HepG2 (cell line): ENCODE data around the gene INTS7. TPM values are rescaled to one million over a fixed set of nuclear protein-coding genes. Genes with fewer than 3 reads are reported as not detected.

Source experiments
- ATF7 ChIP-seq, 2 experiments: fragments of 450-650 bp in 1 of 2; sonication (generic) in 1 of 2; formaldehyde crosslinking in 1 of 2; IDR thresholded peaks; 2 replicates each; pipeline versions ENCODE4 v1.4.0 to v1.6.1; 2016 to 2020; ENCODE audit warnings: antibody characterized with exemption in 1 of 2, mild to moderate bottlenecking in 1 of 2, missing genetic modification reagents in 1 of 2
- CHD2 ChIP-seq: IDR thresholded peaks from 2 replicates; pipeline ENCODE4 v1.6.1; 2011; ENCODE audit warnings: low read depth, low read length, improper control_type of control experiment
- FLYWCH1 ChIP-seq: sonication (generic); formaldehyde crosslinking; IDR thresholded peaks from 2 replicates; pipeline ENCODE4 v1.8.1; 2023; ENCODE audit warnings: mild to moderate bottlenecking, missing genetic modification reagents
- FOXA3 ChIP-seq: IDR thresholded peaks from 2 replicates; pipeline ENCODE4 v1.6.1; 2016; ENCODE audit warnings: missing genetic modification reagents, missing compliant biosample characterization
- FOXK2 ChIP-seq: fragments of 450-650 bp; IDR thresholded peaks from 2 replicates; pipeline ENCODE4 v1.6.1; 2016
- GLI4 ChIP-seq: sonication (generic); formaldehyde crosslinking; IDR thresholded peaks from 2 replicates; pipeline ENCODE4 v1.5.1; 2020; ENCODE audit warnings: missing genetic modification reagents, mild to moderate bottlenecking, moderate library complexity, borderline replicate concordance
- LCORL ChIP-seq, 2 experiments: fragments of 450-650 bp in 1 of 2; sonication (generic) in 1 of 2; formaldehyde crosslinking in 1 of 2; IDR thresholded peaks; 2 replicates each; pipeline versions ENCODE4 v1.5.0 to v1.6.1; 2017 to 2020; ENCODE audit warnings: antibody characterized with exemption in 1 of 2, missing genetic modification reagents in 1 of 2
- PHF20 ChIP-seq: sonication (generic); formaldehyde crosslinking; IDR thresholded peaks from 2 replicates; pipeline ENCODE4 v1.5.0; 2020; ENCODE audit warnings: mild to moderate bottlenecking, missing genetic modification reagents
- PHF5A ChIP-seq: IDR thresholded peaks from one replicate; pipeline ENCODE4 v1.6.1; 2018; ENCODE audit warnings: low read depth, missing genetic modification reagents; ENCODE audit not compliant: unreplicated experiment
- PTBP1 ChIP-seq: fragments of 200-400 bp; formaldehyde crosslinking; IDR thresholded peaks from 2 replicates; pipeline ENCODE4 v1.6.1; 2018; ENCODE audit warnings: low read length, low read depth; ENCODE audit not compliant: poor library complexity, severe bottlenecking
- RAD51 ChIP-seq: fragments of 450-650 bp; IDR thresholded peaks from 2 replicates; pipeline ENCODE4 v1.6.1; 2016; ENCODE audit warnings: borderline replicate concordance
- RARA ChIP-seq: IDR thresholded peaks from 2 replicates; pipeline ENCODE4 v1.6.1; 2016; ENCODE audit warnings: missing genetic modification reagents, missing compliant biosample characterization
- ZBTB7A ChIP-seq: sonication (generic); formaldehyde crosslinking; IDR thresholded peaks from 2 replicates; pipeline ENCODE4 v1.8.0; 2022; ENCODE audit warnings: mild to moderate bottlenecking, missing genetic modification reagents
- ZNF136 ChIP-seq: sonication (generic); formaldehyde crosslinking; IDR thresholded peaks from 2 replicates; pipeline ENCODE4 v1.8.1; 2022; ENCODE audit warnings: low read depth, mild to moderate bottlenecking, moderate library complexity, missing genetic modification reagents
- ZNF333 ChIP-seq: sonication (generic); formaldehyde crosslinking; IDR thresholded peaks from 2 replicates; pipeline ENCODE4 v1.4.0; 2020; ENCODE audit warnings: mild to moderate bottlenecking, missing genetic modification reagents, borderline replicate concordance
- ZNF33A ChIP-seq: sonication (generic); formaldehyde crosslinking; IDR thresholded peaks from 2 replicates; pipeline ENCODE4 v1.5.1; 2020; ENCODE audit warnings: missing genetic modification reagents, mild to moderate bottlenecking, moderate library complexity, borderline replicate concordance
- ZNF430 ChIP-seq: sonication (generic); formaldehyde crosslinking; IDR thresholded peaks from 2 replicates; pipeline ENCODE4 v1.9.0; 2021; ENCODE audit warnings: mild to moderate bottlenecking, missing genetic modification reagents
- ZNF550 ChIP-seq: sonication (generic); formaldehyde crosslinking; IDR thresholded peaks from 2 replicates; pipeline ENCODE4 v1.4.0; 2020; ENCODE audit warnings: mild to moderate bottlenecking, missing genetic modification reagents, borderline replicate concordance
- ZNF577 ChIP-seq: sonication (generic); formaldehyde crosslinking; IDR thresholded peaks from 2 replicates; pipeline ENCODE4 v1.4.0; 2020; ENCODE audit warnings: mild to moderate bottlenecking, low read depth, missing genetic modification reagents, borderline replicate concordance
- ZNF703 ChIP-seq: sonication (generic); formaldehyde crosslinking; IDR thresholded peaks from 2 replicates; pipeline ENCODE4 v1.5.1; 2020; ENCODE audit warnings: missing genetic modification reagents, mild to moderate bottlenecking, moderate library complexity, borderline replicate concordance
- ZSCAN20 ChIP-seq: sonication (generic); formaldehyde crosslinking; IDR thresholded peaks from 2 replicates; pipeline ENCODE4 v1.4.0; 2020; ENCODE audit warnings: missing genetic modification reagents, mild to moderate bottlenecking, borderline replicate concordance
- ZZZ3 ChIP-seq: sonication (generic); formaldehyde crosslinking; IDR thresholded peaks from 2 replicates; pipeline ENCODE4 v1.4.0; 2020; ENCODE audit warnings: missing genetic modification reagents, mild to moderate bottlenecking, borderline replicate concordance
- polyA plus RNA-seq, 8 experiments: library from polyadenylated mRNA; depleted of rRNA in 3 of 8; stranded (reverse) in 7 of 8; unstranded in 1 of 8; fragments of >200 nt; fragmentation: Illumina TruSeq in 4 of 8; extraction: Trizol in 4 of 8; gene quantifications; 2 replicates each; pipeline versions ENCODE4 v1.2.1 to v1.2.3, GENCODE V29; 2011 to 2016; ENCODE audit warnings: low read depth in 4 of 8, missing spikeins in 1 of 8, mixed read lengths in 1 of 8; ENCODE audit not compliant: insufficient read depth in 1 of 8
- total RNA-seq, 5 experiments: library from RNA; depleted of rRNA; stranded (reverse); fragments of >200 nt; fragmentation: Illumina TruSeq; extraction: Trizol; gene quantifications; 2 replicates each; pipeline ENCODE4 v1.2.3, GENCODE V29; 2016; ENCODE audit warnings: low read depth in 1 of 5
- TF ChIP-seq, protein P1 (sequence below): sonication (generic); formaldehyde crosslinking; IDR thresholded peaks from 2 replicates; pipeline ENCODE4 v1.5.1; 2020; ENCODE audit warnings: missing genetic modification reagents, mild to moderate bottlenecking, borderline replicate concordance
- TF ChIP-seq, protein P2 (sequence below): sonication (generic); formaldehyde crosslinking; IDR thresholded peaks from 2 replicates; pipeline ENCODE4 v1.5.1; 2020; ENCODE audit warnings: mild to moderate bottlenecking, missing genetic modification reagents
- TF ChIP-seq, protein P3 (sequence below): IDR thresholded peaks from 2 replicates; pipeline ENCODE4 v1.6.1; 2016

INTS7 gene
- total and polyA plus RNA-seq, 2 of the 13 experiments (the other 11 are each of a cell fraction or from before 2014, with no cell fraction given), result 18.3 to 22.4 TPM

DNA sequence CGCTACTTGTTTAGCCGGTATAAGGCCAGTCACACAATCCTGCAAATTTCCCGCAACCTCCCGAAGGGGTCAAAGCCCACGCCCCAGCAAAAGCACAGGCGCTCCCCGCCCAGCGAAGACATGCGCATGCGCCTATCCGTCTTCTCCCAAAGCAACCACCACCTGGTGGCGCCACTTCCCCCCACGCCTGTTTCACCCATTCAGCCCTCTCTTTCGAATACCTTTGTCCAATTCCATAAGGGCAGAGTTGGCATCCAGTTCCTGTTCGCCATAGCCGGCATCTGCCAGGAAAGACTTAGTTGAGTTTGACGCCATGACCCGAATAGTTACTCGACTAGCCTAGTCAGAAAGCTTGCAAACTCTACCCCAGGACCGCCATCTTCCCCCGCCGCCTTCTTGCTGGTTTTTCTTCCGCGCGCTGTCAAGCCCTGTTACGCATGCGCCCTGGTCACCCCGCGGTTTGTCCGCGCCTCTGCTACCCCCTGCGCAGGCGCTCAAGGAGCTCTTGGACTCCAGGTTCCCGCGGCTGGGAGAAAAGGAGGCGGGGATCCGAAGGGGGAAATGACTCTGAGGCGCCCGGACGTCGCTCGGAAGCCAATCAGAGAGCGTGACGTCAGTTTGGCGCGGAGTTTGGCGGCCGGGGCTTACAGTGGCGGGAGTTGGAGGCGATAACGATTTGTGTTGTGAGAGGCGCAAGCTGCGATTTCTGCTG is at the start of gene INTS7, which contains the start of gene DTL (continued):
- TF ChIP-seq ZNF577 (CRISPR knock-in tag) (no peak), ZZZ3 (CRISPR knock-in tag) (no peak), GLI4 (CRISPR knock-in tag) (peak; percentile 43; the same call in 1 of the 2 replicates), ZBTB7A (CRISPR knock-in tag) (0 out of 2 replicates have a peak, but pooled peaks have one; percentile 19), ZNF703 (CRISPR knock-in tag) (no peak), PHF5A (CRISPR knock-in tag) (peak; percentile 67), LCORL (IDR thresholded peaks at IDR 0.05) (0 out of 2 replicates have a peak, but pooled peaks have one; percentile 36), LCORL (CRISPR knock-in tag; IDR thresholded peaks at IDR 0.05) (0 out of 2 replicates have a peak, but pooled peaks have one; percentile 44), RAD51 (no peak), RARA (peak; percentile 24; the same call in 1 of the 2 replicates), FOXK2 (peak; percentile 71; the same call in 1 of the 2 replicates), ZNF136 (CRISPR knock-in tag) (no peak; the same call in none of the 2 replicates), ZNF33A (CRISPR knock-in tag) (no peak), CHD2 (no peak), FLYWCH1 (no peak), ZNF550 (CRISPR knock-in tag) (no peak), ATF7 (IDR thresholded peaks at IDR 0.05) (peak; percentile 67), ATF7 (CRISPR knock-in tag; IDR thresholded peaks at IDR 0.05) (no peak), ZNF333 (no peak), ZSCAN20 (no peak), PHF20 (peak; percentile 76), PTBP1 (no peak), FOXA3 (CRISPR knock-in tag) (peak; percentile 66), ZNF430 (CRISPR knock-in tag) (peak; percentile 70; the same call in 1 of the 2 replicates)
- TF ChIP-seq, protein P1, sequence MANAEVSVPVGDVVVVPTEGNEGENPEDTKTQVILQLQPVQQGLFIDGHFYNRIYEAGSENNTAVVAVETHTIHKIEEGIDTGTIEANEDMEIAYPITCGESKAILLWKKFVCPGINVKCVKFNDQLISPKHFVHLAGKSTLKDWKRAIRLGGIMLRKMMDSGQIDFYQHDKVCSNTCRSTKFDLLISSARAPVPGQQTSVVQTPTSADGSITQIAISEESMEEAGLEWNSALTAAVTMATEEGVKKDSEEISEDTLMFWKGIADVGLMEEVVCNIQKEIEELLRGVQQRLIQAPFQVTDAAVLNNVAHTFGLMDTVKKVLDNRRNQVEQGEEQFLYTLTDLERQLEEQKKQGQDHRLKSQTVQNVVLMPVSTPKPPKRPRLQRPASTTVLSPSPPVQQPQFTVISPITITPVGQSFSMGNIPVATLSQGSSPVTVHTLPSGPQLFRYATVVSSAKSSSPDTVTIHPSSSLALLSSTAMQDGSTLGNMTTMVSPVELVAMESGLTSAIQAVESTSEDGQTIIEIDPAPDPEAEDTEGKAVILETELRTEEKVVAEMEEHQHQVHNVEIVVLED (CRISPR knock-in tag), result peak; percentile 86
- TF ChIP-seq, protein P2, sequence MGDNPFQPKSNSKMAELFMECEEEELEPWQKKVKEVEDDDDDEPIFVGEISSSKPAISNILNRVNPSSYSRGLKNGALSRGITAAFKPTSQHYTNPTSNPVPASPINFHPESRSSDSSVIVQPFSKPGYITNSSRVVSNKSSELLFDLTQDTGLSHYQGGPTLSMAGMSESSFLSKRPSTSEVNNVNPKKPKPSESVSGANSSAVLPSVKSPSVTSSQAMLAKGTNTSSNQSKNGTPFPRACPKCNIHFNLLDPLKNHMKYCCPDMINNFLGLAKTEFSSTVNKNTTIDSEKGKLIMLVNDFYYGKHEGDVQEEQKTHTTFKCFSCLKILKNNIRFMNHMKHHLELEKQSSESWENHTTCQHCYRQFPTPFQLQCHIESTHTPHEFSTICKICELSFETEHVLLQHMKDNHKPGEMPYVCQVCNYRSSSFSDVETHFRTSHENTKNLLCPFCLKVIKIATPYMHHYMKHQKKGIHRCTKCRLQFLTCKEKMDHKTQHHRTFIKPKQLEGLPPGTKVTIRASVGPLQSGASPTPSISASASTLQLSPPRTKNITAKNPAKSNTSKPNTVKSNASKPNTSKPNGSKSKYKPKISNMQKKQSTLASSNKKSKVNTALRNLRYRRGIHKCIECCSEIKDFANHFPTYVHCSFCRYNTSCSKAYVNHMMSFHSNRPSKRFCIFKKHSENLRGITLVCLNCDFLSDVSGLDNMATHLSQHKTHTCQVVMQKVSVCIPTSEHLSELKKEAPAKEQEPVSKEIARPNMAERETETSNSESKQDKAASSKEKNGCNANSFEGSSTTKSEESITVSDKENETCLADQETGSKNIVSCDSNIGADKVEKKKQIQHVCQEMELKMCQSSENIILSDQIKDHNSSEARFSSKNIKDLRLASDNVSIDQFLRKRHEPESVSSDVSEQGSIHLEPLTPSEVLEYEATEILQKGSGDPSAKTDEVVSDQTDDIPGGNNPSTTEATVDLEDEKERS (CRISPR knock-in tag), result no peak; the same call in 1 of the 2 replicates
- TF ChIP-seq, protein P3, sequence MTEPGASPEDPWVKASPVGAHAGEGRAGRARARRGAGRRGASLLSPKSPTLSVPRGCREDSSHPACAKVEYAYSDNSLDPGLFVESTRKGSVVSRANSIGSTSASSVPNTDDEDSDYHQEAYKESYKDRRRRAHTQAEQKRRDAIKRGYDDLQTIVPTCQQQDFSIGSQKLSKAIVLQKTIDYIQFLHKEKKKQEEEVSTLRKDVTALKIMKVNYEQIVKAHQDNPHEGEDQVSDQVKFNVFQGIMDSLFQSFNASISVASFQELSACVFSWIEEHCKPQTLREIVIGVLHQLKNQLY, result 0 out of 2 replicates have a peak, but pooled peaks have one; percentile 13
